Adrenal gland (tissue), 12 donors: ENCODE measurements around the gene GALK2. TPM values are rescaled to one million over a fixed set of nuclear protein-coding genes. Genes with fewer than 3 reads are reported as not detected.
"Not testable (repeated sequence)": the region's sequence is repeated elsewhere in the genome, so short reads cannot be mapped to it uniquely, and the experiment has no call there.

Experiments
- DNase-seq, 7 donors: peaks; one replicate each; pipeline ENCODE4 v3.0.0-alpha.2; 2019 to 2020
- H3K27ac ChIP-seq, 5 donors: fragments of 200-600 bp; sonication (generic) in 4 of 5; 1 replicate in 3 of 5; 2 replicates in 2 of 5; pipeline versions ENCODE4 v1.5.1 to v1.8.0; 2016 to 2020; ENCODE audit warnings: mild to moderate bottlenecking in 1 of 5
- H3K27me3 ChIP-seq: fragments of 200-600 bp; 2 replicates; pipeline ENCODE4 v1.8.0; 2021
- H3K36me3 ChIP-seq, 2 donors: fragments of 200-600 bp; replicated peaks in 1 of 2; 1 replicate in 1 of 2; 2 replicates in 1 of 2; pipeline versions ENCODE4 v1.5.1 to v1.8.0; 2018 to 2022
- H3K4me1 ChIP-seq, 2 donors: fragments of 200-600 bp; replicated peaks in 1 of 2; 1 replicate in 1 of 2; 2 replicates in 1 of 2; pipeline versions ENCODE4 v1.5.1 to v1.8.0; 2018 to 2021
- H3K4me3 ChIP-seq, 4 donors: fragments of 200-600 bp; sonication (generic) in 3 of 4; one replicate each; pipeline ENCODE4 v1.5.1; 2016 to 2018
- H3K9me3 ChIP-seq, 3 donors: fragments of 200-600 bp; sonication (generic) in 1 of 3; replicated peaks in 1 of 3; 1 replicate in 2 of 3; 2 replicates in 1 of 3; pipeline versions ENCODE4 v1.5.1 to v1.8.0; 2016 to 2021
- CTCF ChIP-seq, 6 experiments: fragments of 450-650 bp in 4 of 6; fragments of 200-600 bp in 2 of 6; sonication (generic) in 1 of 6; IDR thresholded peaks; 1 replicate in 5 of 6; 2 replicates in 1 of 6; pipeline versions ENCODE4 v1.5.1 to v1.8.0; 2016 to 2021; ENCODE audit warnings: antibody characterized with exemption in 6 of 6, mild to moderate bottlenecking in 2 of 6, moderate library complexity in 1 of 6
- POLR2A ChIP-seq, 2 donors: fragments of 450-650 bp; IDR thresholded peaks; one replicate each; pipeline ENCODE4 v1.6.1; 2017; ENCODE audit warnings: antibody characterized with exemption in 2 of 2, mild to moderate bottlenecking in 2 of 2, moderate library complexity in 1 of 2
- WGBS, 4 donors: extraction: QIAGEN DNeasy Blood & Tissue Kit in 2 of 4; methylation state at CpG; one replicate each; pipeline versions ENCODE4 v1.1.5 to v1.1.7; 2013 to 2017; 5-methylcytosine and 5-hydroxymethylcytosine counted together
- intact Hi-C, 2 donors: fragments of 100-400 bp; cut with DNase I; formaldehyde crosslinking; loops; one replicate each; pipeline versions ENCODE4 v1.14.1 to v1.15.0; 2022 to 2023
- polyA plus RNA-seq, 3 donors: library from polyadenylated mRNA; stranded (reverse); fragments of 200-250 nt in 2 of 3; fragments of 350-450 nt in 1 of 3; fragmentation: Illumina TruSeq in 1 of 3; extraction: RNeasy Lipid Tissue Mini Kit (QIAGEN cat#74804) in 1 of 3; gene quantifications; one replicate each; pipeline ENCODE4 v1.2.3, GENCODE V29; 2013 to 2014
- total RNA-seq, 9 donors: library from RNA; depleted of rRNA in 4 of 9; stranded (reverse); fragments of >200 nt in 4 of 9; fragments of 120-200 nt in 1 of 9; fragmentation: NEBNext Ultra II Directional in 1 of 9; extraction: Animal tissue kit (Norgen Biotek cat#: 25700) in 1 of 9; gene quantifications; one replicate each; pipeline versions ENCODE4 v1.1.0 to v1.2.4, GENCODE V29; 2013 to 2023
- donor health status: healthy with polysubstance abuse.
- donor health status: Bipolar disorder and iron deficiency.
- donor health status: DM: yes; HTN: yes; CAD: no.
- donor health status: DM: no; HTN: no; CAD: no.
- donor health status: DM: no; HTN: no; CAD: no.
- donor health status: DM: yes; HTN: yes; CAD: no.

GALK2 gene
- total and polyA plus RNA-seq, 12 donors = 11.0 to 64.2 (median 49.1) TPM

GRCh38 chr15:49182128-49182527, 12.1 kb downstream of the GALK2 start:
- TF ChIP-seq POLR2A (IDR thresholded peaks at IDR 0.05) (no peak), CTCF (IDR thresholded peaks at IDR 0.05) (no peak)
- intact Hi-C loops = no loop called here
- no peaks in the 10 kb centered on the region for H3K36me3 ChIP-seq
- H3K27ac ChIP-seq = no peak overlapping the region
- no peaks in the 10 kb centered on the region for H3K27me3 ChIP-seq
- no peak overlapping the region for H3K4me3 ChIP-seq
- DNase-seq = no peak
- WGBS, 4 donors = 97 to 98% (median 97%) methylated on average over 4 of the region's 4 CpGs
- no peaks in the 10 kb centered on the region for H3K9me3 ChIP-seq
- no peaks in the 10 kb centered on the region for H3K4me1 ChIP-seq

- not testable (repeated sequence) for H3K9me3 ChIP-seq, DNase-seq, H3K4me1 ChIP-seq
Measured at GRCh38 chr15:49183741-49184140, 13.7 kb downstream of the GALK2 start.

GRCh38 chr15:49185473-49185872, 15.4 kb downstream of the GALK2 start:
- H3K9me3 ChIP-seq = no peaks in the 10 kb centered on the region
- 90 to 97% (median 96%) methylated on average over 1 of the region's 1 CpG for WGBS, 4 donors
- H3K4me3 ChIP-seq = no peak overlapping the region
- no peak for DNase-seq
- H3K27me3 ChIP-seq = no peaks in the 10 kb centered on the region
- peaks cover 0 to 3% of the 10 kb centered on the region in 2 donors for H3K4me1 ChIP-seq
- no peak overlapping the region for H3K27ac ChIP-seq
- H3K36me3 ChIP-seq = no peaks in the 10 kb centered on the region
- intact Hi-C loops = no loop called here
- TF ChIP-seq POLR2A (IDR thresholded peaks at IDR 0.05) = no peak
- no peak for TF ChIP-seq CTCF (IDR thresholded peaks at IDR 0.05)

More at GRCh38 chr15:49183741-49184140, 13.7 kb downstream of the GALK2 start:
- H3K36me3 ChIP-seq, H3K27me3 ChIP-seq, H3K4me3 ChIP-seq, intact Hi-C loops, H3K27ac ChIP-seq: not testable (repeated sequence)
- 83 to 96% (median 90%) methylated on average over 3 of the region's 3 CpGs for WGBS, 4 donors

- no peak for TF ChIP-seq CTCF (IDR thresholded peaks at IDR 0.05)
- no peak for TF ChIP-seq POLR2A (IDR thresholded peaks at IDR 0.05)
- DNase-seq = peak in 5 of 7 donors; percentile 37 to 54 (median 45)
- Histone ChIP-seq H3K9me3 (no peaks in the 10 kb centered on the region), H3K36me3 (no peaks in the 10 kb centered on the region), H3K4me1 (peaks cover 0 to 3% of the 10 kb centered on the region in 2 donors), H3K4me3 (no peak overlapping the region), H3K27me3 (no peaks in the 10 kb centered on the region), H3K27ac (peak overlapping the region in 1 of 5 donors; percentile 15)
- intact Hi-C loops = no loop called here
- WGBS, 4 donors = 38 to 42% (median 40%) methylated on average over 2 of the region's 2 CpGs
Measured at GRCh38 chr15:49187549-49188245, 17.6 kb downstream of the GALK2 start.

GRCh38 chr15:49188933-49189332, 18.9 kb downstream of the GALK2 start:
- Histone ChIP-seq H3K36me3 (no peaks in the 10 kb centered on the region), H3K9me3 (no peaks in the 10 kb centered on the region), H3K4me1 (peaks cover 0 to 3% of the 10 kb centered on the region in 2 donors), H3K27me3 (no peaks in the 10 kb centered on the region), H3K4me3 (no peak overlapping the region), H3K27ac (no peak overlapping the region)
- intact Hi-C loops = no loop called here
- TF ChIP-seq CTCF (IDR thresholded peaks at IDR 0.05) (no peak), POLR2A (IDR thresholded peaks at IDR 0.05) (no peak)
- WGBS, 4 donors = 93 to 97% (median 94%) methylated on average over 2 of the region's 2 CpGs
- no peak for DNase-seq
